Measurements from ENCODE around the gene MAN2A1. TPM values are rescaled to one million over a fixed set of nuclear protein-coding genes. Genes with fewer than 3 reads are reported as not detected.

MAN2A1 gene
- total and polyA plus RNA-seq, 10 donors = 9.5 to 84.8 (median 54.5) TPM

- peak overlapping the region in 5 of 8 donors; percentile 75 to 81 (median 77) for H3K27ac ChIP-seq
Measured at GRCh38 chr5:109693535-109694400, 4.0 kb downstream of the MAN2A1 start.

GRCh38 chr5:109694451-109694891 is 4.7 kb downstream of the MAN2A1 start:
- WGBS, 5 donors = 82 to 97% (median 96%) methylated on average over 1 of the region's 1 CpG
- no peak for TF ChIP-seq CTCF (IDR thresholded peaks at IDR 0.05 in 8 of 11, conservative IDR thresholded peaks at IDR 0.05 in 3 of 11)
- no peak for TF ChIP-seq POLR2AphosphoS5 (IDR thresholded peaks at IDR 0.05)
- no peak for TF ChIP-seq POLR2A (IDR thresholded peaks at IDR 0.05)
- intact Hi-C loops (cut with DNase I; ENCODE audit: low total_unique reads) = no loop called here
- no peak for DNase-seq
- no peaks in the 10 kb centered on the region for H3K36me3 ChIP-seq
- H3K27me3 ChIP-seq (replicated peaks in 1 of 7) = no peaks in the 10 kb centered on the region
- no peak overlapping the region for H3K4me3 ChIP-seq
- peaks cover 31 to 85% (median 68%) of the 10 kb centered on the region in 6 donors for H3K4me1 ChIP-seq
- peak overlapping the region in 5 of 8 donors; percentile 75 to 81 (median 77) for H3K27ac ChIP-seq
- H3K9me3 ChIP-seq = no peaks in the 10 kb centered on the region

More at GRCh38 chr5:109693535-109694400, 4.0 kb downstream of the MAN2A1 start:
- no peaks in the 10 kb centered on the region for H3K27me3 ChIP-seq (replicated peaks in 1 of 7)
- no peaks in the 10 kb centered on the region for H3K36me3 ChIP-seq
- WGBS, 5 donors = 83 to 95% (median 91%) methylated on average over 6 of the region's 6 CpGs
- peaks cover 0 to under 1% (median 0%) of the 10 kb centered on the region in 8 donors for H3K9me3 ChIP-seq
- DNase-seq = no peak
- peak overlapping the region in 1 of 8 donors; percentile 89 for H3K4me3 ChIP-seq
- TF ChIP-seq POLR2AphosphoS5 (IDR thresholded peaks at IDR 0.05) = no peak
- no peak for TF ChIP-seq POLR2A (IDR thresholded peaks at IDR 0.05)
- no peak for TF ChIP-seq CTCF (IDR thresholded peaks at IDR 0.05 in 8 of 11, conservative IDR thresholded peaks at IDR 0.05 in 3 of 11)
- intact Hi-C loops (cut with DNase I; ENCODE audit: low total_unique reads) = no loop called here
- peaks cover 31 to 80% (median 67%) of the 10 kb centered on the region in 6 donors for H3K4me1 ChIP-seq

GRCh38 chr5:109695005-109695926 is 5.5 kb downstream of the MAN2A1 start:
- DNase-seq = no peak
- Histone ChIP-seq H3K27me3 (replicated peaks in 1 of 7) (no peaks in the 10 kb centered on the region), H3K36me3 (no peaks in the 10 kb centered on the region), H3K9me3 (no peaks in the 10 kb centered on the region), H3K4me1 (peaks cover 31 to 93% (median 75%) of the 10 kb centered on the region in 6 donors), H3K27ac (peak overlapping the region; percentile 48 to 81 (median 76)), H3K4me3 (peak overlapping the region in 2 of 8 donors; percentile 1 to 29)
- TF ChIP-seq CTCF (IDR thresholded peaks at IDR 0.05 in 8 of 11, conservative IDR thresholded peaks at IDR 0.05 in 3 of 11) = no peak
- no peak for TF ChIP-seq POLR2AphosphoS5 (IDR thresholded peaks at IDR 0.05)
- intact Hi-C loops (cut with DNase I; ENCODE audit: low total_unique reads) = no loop called here
- 32 to 68% (median 59%) methylated on average over 1 of the region's 1 CpG for WGBS, 5 donors

Data from spleen (tissue), 11 donors.